ENCODE measurements around the gene RIF1. TPM values are rescaled to one million over a fixed set of nuclear protein-coding genes. Genes with fewer than 3 reads are reported as not detected.

RIF1 gene
- total RNA-seq, 1 experiment from 2014 or later, result 47.3 TPM

DNA sequence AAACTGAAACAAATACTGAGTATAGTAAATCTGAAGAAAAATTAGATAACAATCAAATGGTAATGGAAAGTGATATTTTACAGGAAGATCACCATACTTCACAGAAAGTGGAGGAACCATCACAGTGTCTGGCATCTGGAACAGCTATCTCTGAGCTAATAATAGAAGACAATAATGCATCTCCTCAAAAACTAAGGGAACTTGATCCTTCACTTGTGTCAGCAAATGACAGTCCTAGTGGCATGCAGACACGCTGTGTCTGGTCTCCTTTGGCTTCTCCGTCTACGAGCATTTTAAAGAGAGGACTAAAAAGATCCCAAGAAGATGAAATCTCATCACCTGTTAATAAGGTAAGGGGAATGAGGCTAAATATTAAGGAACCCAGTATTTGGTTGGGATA is 56.1 kb downstream of the RIF1 start:
- POLR2A ChIA-PET, result no interaction called here
- no peaks in the 10 kb centered on the region for H3K27me3 Mint-ChIP-seq (ENCODE audit: insufficient read depth, unreplicated experiment)
- peaks cover 98% of the 10 kb centered on the region for H3K36me3 Mint-ChIP-seq (ENCODE audit: insufficient read depth, unreplicated experiment)
- BruUV-seq (replicated peaks), result no TSS peak
- H3K4me3 Mint-ChIP-seq (ENCODE audit: unreplicated experiment), result no peak overlapping the region
- TF ChIP-seq, protein P1, sequence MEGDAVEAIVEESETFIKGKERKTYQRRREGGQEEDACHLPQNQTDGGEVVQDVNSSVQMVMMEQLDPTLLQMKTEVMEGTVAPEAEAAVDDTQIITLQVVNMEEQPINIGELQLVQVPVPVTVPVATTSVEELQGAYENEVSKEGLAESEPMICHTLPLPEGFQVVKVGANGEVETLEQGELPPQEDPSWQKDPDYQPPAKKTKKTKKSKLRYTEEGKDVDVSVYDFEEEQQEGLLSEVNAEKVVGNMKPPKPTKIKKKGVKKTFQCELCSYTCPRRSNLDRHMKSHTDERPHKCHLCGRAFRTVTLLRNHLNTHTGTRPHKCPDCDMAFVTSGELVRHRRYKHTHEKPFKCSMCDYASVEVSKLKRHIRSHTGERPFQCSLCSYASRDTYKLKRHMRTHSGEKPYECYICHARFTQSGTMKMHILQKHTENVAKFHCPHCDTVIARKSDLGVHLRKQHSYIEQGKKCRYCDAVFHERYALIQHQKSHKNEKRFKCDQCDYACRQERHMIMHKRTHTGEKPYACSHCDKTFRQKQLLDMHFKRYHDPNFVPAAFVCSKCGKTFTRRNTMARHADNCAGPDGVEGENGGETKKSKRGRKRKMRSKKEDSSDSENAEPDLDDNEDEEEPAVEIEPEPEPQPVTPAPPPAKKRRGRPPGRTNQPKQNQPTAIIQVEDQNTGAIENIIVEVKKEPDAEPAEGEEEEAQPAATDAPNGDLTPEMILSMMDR (IDR thresholded peaks at IDR 0.05; ENCODE audit: unreplicated experiment), result no peak
- H3K4me1 Mint-ChIP-seq (ENCODE audit: insufficient read depth, unreplicated experiment), result no peaks in the 10 kb centered on the region
- no peak for DNase-seq (ENCODE audit: unreplicated experiment)
- intact Hi-C loops (cut with micrococcal nuclease), result no loop called here
- CTCF ChIA-PET, result interaction anchor here (0.9 kb wide), 1 partner anchor 269 kb away, joined by 3 read pairs; no protein-coding TSS in a partner anchor
- no peaks in the 10 kb centered on the region for H3K9me3 Mint-ChIP-seq (ENCODE audit: unreplicated experiment)
- H3K27ac Mint-ChIP-seq (ENCODE audit: low read depth, unreplicated experiment), result no peak overlapping the region

DNA sequence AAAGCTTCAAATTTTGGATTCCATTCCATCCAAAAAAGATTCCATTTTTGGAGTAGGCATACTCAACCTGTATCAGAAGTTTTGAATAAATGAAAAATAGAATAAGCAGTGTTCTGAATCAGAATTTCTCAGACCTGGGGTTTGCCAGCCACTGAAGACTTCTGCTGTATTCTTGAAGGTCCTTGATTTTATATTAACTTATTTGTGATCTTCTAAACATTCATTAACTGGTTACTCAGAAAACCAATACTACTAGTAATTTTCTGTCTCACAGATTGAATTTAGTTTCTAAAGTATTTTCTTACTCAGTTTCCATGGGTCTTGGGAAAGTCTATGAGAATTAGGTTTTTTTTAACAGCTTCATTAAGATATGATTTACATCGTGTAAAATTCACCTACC is 60.9 kb downstream of the RIF1 start:
- no peak overlapping the region for H3K27ac Mint-ChIP-seq (ENCODE audit: low read depth, unreplicated experiment)
- intact Hi-C loops (cut with micrococcal nuclease), result no loop called here
- H3K4me1 Mint-ChIP-seq (ENCODE audit: insufficient read depth, unreplicated experiment), result no peaks in the 10 kb centered on the region
- DNase-seq (ENCODE audit: unreplicated experiment), result no peak
- ChIA-PET CTCF (interaction anchor here (0.5 to 0.7 kb wide), 3 partner anchors 352 to 1064 kb away, joined by 3 read pairs; no protein-coding TSS in a partner anchor), POLR2A (interaction anchor here (0.7 kb wide), 1 partner anchor 1889 kb away, joined by 3 read pairs; no protein-coding TSS in a partner anchor)
- BruUV-seq (replicated peaks), result no TSS peak
- H3K36me3 Mint-ChIP-seq (ENCODE audit: insufficient read depth, unreplicated experiment), result peaks cover 93% of the 10 kb centered on the region
- H3K4me3 Mint-ChIP-seq (ENCODE audit: unreplicated experiment), result no peak overlapping the region
- TF ChIP-seq, protein P1 (IDR thresholded peaks at IDR 0.05; ENCODE audit: unreplicated experiment), result no peak
- no peaks in the 10 kb centered on the region for H3K27me3 Mint-ChIP-seq (ENCODE audit: insufficient read depth, unreplicated experiment)
- no peaks in the 10 kb centered on the region for H3K9me3 Mint-ChIP-seq (ENCODE audit: unreplicated experiment)

GRCh38 chr2:151472966-151473365 is 63.3 kb downstream of the RIF1 start:
- no peak overlapping the region for H3K27ac Mint-ChIP-seq (ENCODE audit: low read depth, unreplicated experiment)
- no TSS peak for BruUV-seq (replicated peaks)
- no peaks in the 10 kb centered on the region for H3K4me1 Mint-ChIP-seq (ENCODE audit: insufficient read depth, unreplicated experiment)
- H3K27me3 Mint-ChIP-seq (ENCODE audit: insufficient read depth, unreplicated experiment), result no peaks in the 10 kb centered on the region
- TF ChIP-seq, protein P1 (IDR thresholded peaks at IDR 0.05; ENCODE audit: unreplicated experiment), result no peak
- CTCF ChIA-PET, result interaction anchor here (0.7 to 1.2 kb wide), 2 partner anchors 8 to 553 kb away, joined by 3 to 4 read pairs; no protein-coding TSS in a partner anchor
- peaks cover 83% of the 10 kb centered on the region for H3K36me3 Mint-ChIP-seq (ENCODE audit: insufficient read depth, unreplicated experiment)
- intact Hi-C loops (cut with micrococcal nuclease), result no loop called here
- DNase-seq (ENCODE audit: unreplicated experiment), result no peak
- H3K4me3 Mint-ChIP-seq (ENCODE audit: unreplicated experiment), result no peak overlapping the region
- POLR2A ChIA-PET, result no interaction called here
- no peaks in the 10 kb centered on the region for H3K9me3 Mint-ChIP-seq (ENCODE audit: unreplicated experiment)

DNA sequence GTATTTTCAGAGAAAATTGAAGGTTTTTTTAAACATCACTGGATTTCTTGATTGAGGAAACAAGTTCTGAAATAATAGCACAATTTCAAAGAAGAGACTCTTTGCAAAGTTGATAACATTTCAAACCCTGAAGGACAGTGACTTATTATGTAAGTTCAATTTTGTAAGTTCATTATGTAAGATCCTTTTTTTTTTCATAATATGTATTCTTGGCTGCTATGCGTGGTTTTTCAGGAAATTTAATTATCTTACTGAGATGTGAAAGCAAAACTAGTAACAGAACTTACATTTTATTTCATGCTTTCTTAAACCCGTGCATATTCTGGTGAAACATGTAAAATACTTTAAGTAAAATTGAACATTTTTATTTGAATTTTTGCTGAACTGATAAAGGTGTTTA is 65.4 kb downstream of the RIF1 start:
- no peaks in the 10 kb centered on the region for H3K4me1 Mint-ChIP-seq (ENCODE audit: insufficient read depth, unreplicated experiment)
- no TSS peak for BruUV-seq (replicated peaks)
- H3K27me3 Mint-ChIP-seq (ENCODE audit: insufficient read depth, unreplicated experiment), result no peaks in the 10 kb centered on the region
- POLR2A ChIA-PET, result no interaction called here
- peaks cover 78% of the 10 kb centered on the region for H3K36me3 Mint-ChIP-seq (ENCODE audit: insufficient read depth, unreplicated experiment)
- TF ChIP-seq, protein P1 (IDR thresholded peaks at IDR 0.05; ENCODE audit: unreplicated experiment), result no peak
- intact Hi-C loops (cut with micrococcal nuclease), result no loop called here
- H3K9me3 Mint-ChIP-seq (ENCODE audit: unreplicated experiment), result no peaks in the 10 kb centered on the region
- H3K27ac Mint-ChIP-seq (ENCODE audit: low read depth, unreplicated experiment), result no peak overlapping the region
- CTCF ChIA-PET, result interaction anchor here (0.6 to 0.8 kb wide), 2 partner anchors 543 to 551 kb away, joined by 3 to 6 read pairs; no protein-coding TSS in a partner anchor
- no peak overlapping the region for H3K4me3 Mint-ChIP-seq (ENCODE audit: unreplicated experiment)
- DNase-seq (ENCODE audit: unreplicated experiment), result no peak
